Measurements from ENCODE around the gene OR6C68.

OR6C68 gene

GRCh38 chr12:55516391-55516790, 24.2 kb downstream of the OR6C68 start:
- peaks cover 27% of the 10 kb centered on the region for H3K27me3 Mint-ChIP-seq
- no peak overlapping the region for H3K4me3 Mint-ChIP-seq
- no peaks in the 10 kb centered on the region for H3K9me3 Mint-ChIP-seq
- no peak overlapping the region for H3K27ac Mint-ChIP-seq
- no peaks in the 10 kb centered on the region for H3K4me1 Mint-ChIP-seq
- H3K36me3 Mint-ChIP-seq = no peaks in the 10 kb centered on the region
